GM21717 (cell line): ENCODE measurements around the gene CCNI.
"Not testable (repeated sequence)": the region's sequence is repeated elsewhere in the genome, so short reads cannot be mapped to it uniquely, and the experiment has no call there.

Experiments
- ATAC-seq: cut with Tn5 transposase; IDR thresholded peaks from one replicate; pipeline ENCODE4 v1.9.1; 2021; ENCODE audit warnings: mild to moderate bottlenecking, moderate library complexity; ENCODE audit not compliant: unreplicated experiment

CCNI gene, protein sequence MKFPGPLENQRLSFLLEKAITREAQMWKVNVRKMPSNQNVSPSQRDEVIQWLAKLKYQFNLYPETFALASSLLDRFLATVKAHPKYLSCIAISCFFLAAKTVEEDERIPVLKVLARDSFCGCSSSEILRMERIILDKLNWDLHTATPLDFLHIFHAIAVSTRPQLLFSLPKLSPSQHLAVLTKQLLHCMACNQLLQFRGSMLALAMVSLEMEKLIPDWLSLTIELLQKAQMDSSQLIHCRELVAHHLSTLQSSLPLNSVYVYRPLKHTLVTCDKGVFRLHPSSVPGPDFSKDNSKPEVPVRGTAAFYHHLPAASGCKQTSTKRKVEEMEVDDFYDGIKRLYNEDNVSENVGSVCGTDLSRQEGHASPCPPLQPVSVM

DNA sequence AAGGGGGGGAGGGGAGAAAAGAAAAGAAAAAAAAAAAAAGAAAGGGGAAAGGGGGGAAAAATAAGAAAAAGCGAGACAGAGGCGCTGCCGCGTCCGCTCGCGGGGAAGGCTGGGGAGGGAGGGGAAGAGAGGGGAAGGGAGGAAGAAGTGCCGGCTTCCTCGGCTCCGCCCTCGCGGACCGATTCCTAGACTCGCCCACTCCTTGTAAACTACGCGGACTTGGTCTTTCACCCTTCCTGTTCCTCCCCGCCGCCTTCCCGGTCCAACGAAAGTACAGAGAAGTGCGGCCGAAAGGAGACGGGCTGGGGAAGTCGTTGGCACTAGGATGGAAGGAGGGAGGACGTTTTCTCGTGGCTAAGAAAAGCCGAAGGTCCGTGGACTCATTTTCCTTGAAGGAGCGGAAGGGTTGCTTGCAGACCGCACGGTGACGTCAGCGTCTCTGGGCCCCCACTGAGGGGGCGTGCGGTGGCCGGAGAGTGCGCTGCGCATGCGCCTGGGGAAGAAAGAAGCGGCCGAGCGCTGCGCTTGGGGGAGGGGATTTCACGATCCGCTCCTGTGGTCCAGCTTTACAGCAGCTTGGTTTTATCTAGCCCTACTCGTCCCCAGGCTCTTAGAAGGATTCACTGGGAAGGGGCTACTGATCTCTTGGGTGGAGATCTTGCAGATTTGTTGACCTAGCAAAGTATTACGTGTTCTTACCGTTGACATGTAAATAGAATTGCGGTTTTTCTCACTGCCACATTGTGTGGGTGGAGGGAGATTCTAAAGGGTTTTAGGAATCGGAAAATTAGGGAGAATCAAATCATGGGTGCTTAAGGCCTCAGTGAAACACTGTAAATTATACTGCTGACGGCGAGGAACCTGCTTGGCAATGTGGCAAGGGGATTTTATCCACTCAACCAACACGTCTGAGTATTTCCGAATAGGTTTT, at the start of gene CCNI:
TSS of gene CCNI (minus strand) at position 121 of the 931 bp plus-strand sequence. CDS start 9,627 bp downstream, outside the sequence.
- peak; percentile 59 for ATAC-seq

DNA sequence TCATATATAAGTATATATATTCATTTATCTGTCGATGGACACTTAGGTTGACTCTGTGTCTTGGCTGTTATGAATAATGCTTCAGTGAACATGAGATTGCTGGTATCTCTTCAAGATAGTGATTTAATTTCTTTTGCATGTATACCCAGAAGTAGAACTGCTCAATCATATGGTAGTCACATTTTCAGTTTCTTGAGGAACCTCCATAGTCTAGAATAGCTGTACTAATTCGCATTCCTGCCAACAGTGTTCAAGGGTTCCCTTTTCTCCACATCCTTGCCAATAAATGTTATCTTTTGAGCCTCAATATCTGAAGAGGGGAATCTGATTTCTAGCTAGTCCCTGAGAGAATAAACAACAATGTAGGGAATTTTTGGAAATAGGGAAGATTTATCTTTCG, 48.8 kb upstream of the CCNI start:
- no peak for ATAC-seq

DNA sequence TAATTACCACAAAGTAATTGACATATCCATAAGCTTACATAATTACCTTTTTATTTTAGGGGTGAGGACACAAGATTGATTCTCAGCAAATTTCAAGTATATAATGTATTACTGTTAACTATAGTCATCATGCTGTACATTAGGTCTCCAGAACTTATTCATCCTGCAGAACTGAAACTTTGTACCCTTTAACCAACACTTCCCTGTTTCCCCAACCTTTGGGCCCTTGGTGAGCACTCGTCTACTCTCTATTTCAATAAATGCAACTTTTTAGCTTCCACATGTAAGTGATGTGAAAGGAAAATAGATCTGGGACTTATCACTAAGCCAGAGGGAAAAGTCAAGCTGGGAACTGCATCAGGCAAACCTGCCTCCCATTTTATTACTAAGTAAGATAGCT, 47.6 kb upstream of the CCNI start:
- ATAC-seq = no peak

DNA sequence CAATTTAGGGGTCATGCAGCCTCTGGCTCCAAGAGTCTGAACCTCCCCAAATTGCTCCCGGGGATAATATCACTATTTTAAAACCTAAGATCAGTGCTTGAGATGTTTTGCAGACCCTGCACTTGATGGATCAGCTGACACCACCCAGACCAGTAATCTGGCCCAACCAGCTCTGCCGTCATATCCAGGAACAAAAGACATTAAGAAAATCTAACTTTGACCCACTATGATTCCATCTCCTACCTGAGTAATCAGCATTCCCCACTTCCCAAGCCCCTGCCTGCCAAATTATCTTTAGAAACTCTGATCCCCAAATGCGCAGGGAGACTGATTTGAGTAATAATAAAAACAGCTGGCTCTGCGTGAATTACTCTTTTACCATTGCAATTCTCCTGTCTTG, 46.9 kb upstream of the CCNI start:
- no peak for ATAC-seq

DNA sequence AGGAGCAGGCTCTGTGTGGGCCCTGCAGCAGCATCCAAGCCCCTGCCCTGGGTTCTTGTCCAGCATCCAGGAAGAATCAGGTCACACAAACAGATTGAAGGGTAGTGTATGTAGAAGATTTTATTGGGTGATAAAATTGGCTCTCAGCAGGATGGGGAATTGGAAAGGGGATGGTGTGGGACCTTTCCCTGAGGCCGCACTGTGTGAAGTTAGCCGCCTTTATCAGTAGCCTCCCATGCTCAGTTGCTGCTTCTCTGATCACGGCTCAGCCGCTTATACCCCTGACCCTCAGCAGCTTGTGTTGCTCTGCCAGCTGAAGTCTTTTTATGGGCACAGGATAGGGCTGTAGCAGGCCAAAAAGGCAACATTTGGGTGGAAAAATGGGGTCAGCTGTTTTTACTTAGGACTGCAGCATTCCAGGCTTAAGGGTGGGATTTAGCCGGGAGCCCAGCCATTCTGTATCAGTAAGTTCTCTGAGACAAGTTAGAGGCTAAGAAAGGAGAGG, 46.0 kb upstream of the CCNI start:
- ATAC-seq = no peak

DNA sequence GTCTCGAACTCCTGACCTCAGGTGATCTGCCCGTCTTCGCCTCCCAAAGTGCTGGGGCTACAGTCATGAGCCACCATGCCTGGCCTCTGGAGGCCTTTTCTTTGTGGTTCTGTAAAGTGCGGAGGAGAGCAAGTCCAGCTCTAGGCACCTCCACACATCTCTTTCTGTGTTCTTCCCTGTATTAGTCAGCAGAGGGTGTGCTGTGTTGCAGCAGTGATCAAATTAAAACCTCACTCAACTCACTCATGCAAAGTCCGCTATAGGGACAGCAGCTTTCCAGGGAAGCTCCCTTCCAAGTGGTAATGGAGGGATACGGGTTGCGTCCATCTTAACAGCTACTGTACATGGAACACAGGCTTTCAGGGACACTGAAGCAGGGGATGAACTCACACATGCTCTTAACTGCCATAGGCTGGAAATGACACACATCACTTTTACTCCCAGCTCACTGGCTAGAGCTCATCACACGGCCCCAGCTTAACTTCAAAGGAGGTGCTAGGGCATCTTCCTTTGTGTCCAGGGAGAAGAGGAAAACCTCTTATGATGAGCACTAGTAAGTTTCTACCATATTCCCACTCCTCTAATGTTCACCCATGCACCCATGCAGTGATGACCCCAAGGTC, 45.2 kb upstream of the CCNI start:
- ATAC-seq = no peak

DNA sequence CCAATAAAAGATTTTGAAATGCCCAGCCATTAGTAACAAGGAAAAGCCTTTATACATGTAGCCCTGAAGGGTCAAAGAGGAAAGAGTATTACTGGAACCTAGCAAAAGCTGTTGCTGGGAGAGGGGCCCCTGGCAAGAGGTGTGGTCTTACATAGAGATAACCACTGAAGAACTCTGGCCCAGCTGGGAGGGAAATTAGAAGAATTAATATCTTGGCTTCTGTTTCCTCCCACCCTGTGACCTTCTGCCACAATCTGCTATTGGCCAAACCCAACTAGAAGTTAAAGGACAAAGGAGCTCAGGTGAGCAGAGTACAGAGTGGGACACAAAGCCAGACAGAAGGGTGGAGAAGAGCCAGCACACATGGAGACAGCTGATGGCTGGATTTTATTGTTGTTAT, 41.9 kb upstream of the CCNI start:
- no peak for ATAC-seq

DNA sequence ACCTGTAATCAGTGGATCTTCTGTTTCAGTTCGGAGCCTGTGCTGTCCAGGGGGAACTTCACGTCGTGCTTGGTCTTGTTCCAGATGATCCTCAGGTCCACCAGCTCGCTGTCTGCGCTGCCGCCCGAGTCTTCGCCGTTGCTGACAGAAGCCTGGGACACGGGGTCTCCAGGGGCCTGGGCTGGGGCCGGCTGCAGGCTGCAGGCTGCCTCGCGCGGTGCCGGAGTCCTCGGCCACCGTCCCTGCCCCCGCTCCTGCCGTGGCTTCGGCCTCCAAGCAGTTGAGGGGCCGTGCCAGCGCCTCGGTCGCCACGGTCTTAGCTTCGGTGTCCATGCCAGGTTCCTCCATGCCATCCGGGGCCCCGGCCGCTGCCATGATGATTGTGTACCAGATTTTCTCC, 37.3 kb upstream of the CCNI start:
- no peak for ATAC-seq

DNA sequence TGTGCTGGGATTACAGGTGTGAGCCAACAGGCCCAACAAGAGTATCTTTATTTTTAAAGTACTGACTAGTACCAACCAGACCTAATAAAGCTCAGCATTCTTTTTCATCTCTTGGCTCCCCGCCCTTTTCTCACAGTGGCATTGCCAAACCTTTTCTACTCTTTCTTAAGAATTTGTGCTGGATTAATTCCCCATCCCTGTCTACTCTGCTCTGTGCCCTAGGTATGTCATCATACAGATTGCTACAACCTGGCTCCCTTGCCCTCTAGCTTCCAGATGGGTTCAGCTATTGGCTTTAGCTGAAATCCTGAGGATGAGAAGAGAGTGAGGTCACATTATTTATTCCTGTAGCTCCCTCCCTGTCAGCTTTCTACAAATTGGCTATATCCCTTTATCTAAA, 34.9 kb upstream of the CCNI start:
- ATAC-seq = no peak

DNA sequence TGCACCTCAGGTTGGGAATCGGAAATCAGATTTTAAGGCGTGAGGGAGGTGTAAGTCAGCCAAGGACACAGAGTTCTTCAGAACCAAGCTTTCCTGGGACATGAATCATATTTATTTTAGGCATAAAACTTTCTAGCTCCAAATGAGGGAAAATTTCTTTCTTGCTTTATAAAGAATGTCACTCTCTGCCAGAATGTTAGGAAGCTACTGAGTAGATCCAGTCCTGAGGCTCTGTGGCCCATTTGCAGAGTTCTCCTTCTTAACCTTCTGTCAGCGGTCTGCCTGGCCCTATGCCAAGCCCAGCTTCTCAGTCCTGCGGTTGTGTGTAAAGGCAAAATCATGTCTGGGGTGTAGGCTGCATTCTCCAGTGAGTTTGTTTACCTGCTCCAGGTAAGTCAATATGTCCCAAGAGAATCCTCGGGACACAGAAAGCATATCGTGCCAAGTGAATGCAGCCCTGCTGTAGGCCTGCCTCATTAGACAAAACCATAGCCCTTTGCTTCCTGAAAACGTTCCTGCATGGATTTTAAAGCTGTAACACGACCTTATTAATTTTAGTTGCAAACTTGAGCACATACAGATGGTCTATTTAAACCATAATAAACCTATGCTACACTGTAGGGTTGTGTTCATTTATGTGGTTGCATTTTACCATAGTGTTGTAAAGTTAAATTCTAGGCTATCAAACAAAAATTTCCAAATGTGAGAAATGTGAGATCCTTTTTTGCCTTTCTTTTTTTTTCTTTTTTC, 29.2 kb upstream of the CCNI start:
- no peak for ATAC-seq

DNA sequence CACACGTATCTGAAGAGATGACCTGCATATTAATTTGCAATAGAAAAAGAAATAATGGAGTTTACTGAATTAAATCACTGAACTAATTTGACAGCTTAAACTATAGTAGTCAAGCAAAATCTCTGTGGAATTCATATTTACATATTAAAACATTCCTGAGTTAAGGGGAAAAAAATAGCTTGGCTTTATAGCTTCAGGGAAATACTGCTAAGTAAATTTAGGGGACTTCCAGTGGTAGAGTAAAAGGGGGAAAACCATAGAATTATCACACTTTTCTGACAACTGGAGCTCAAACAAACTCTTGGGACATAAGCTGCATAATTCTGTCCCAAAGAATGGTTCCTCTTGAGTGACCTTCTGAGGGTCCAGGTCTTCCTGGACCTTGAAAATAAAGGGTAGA, 28.6 kb upstream of the CCNI start:
- no peak for ATAC-seq

DNA sequence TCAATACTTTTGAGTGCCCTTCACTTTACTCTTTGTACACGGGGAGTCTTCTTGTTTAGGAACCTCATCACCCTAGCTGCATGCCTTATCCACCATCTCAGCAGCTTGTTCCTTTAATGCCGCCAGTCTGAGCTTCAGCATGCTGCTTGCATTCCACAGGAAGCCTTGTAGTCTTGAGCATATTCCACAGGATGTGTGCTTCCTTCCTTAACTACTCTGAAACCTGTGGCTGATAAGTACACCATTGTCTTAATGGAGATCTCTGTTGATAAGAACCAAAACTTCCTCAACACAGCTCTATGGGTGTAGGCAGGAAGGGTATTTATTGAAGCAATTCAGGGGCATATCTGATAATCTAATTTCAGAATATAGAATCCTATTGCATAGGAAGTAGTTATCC, 24.4 kb upstream of the CCNI start:
- no peak for ATAC-seq

DNA sequence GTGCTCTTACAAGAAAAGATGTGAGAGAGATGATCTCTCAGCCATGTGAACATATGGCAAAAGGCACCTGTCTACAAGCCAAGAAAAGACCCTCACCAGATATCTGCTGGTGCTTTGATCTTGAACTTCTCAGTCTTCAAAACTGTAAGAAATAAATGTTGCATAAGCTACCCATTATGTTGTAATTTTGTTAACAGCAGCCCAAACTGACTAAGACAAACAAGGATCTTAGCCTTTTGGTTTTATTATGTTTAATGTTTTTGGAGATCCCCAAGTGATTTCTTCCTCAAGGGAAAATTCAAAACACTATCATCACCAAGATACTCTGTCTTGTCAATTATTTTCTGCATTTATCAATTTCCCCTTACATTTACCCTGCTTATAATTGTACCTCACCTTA, 21.8 kb upstream of the CCNI start:
- no peak for ATAC-seq

DNA sequence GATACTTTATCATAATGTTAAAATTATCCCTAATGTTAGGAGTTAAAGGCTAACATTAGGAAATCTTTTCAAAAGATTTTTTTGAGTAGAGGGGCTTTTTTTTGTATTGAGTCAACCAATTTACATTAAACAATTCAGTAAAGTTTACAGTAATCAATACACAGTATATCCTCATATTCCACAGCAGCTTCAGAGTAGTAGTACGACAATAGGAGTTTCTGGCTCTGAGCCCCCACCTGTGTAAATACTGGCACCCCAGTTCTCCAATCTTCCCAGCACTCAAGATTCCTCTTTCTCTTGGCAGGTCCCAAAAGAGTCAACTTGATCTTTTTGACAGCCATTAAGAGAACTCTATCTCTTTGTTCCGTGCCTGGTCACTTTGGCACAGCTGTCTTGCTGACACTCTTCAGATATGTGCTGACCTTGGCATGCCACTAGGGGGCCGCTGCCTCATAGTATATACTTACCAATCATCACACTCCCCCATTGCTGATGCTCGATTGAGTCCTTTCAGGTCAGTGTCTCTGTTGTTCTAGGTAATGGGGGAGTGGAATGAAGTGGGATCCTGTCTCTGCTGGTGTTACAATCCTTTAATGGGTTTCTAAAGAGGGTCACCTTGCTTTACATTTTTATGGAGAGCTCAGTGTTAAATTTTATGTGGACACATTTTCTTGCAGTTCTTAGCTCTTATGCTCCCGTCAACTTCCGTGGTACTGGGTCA, 19.5 kb upstream of the CCNI start:
- peak; percentile 99 for ATAC-seq

DNA sequence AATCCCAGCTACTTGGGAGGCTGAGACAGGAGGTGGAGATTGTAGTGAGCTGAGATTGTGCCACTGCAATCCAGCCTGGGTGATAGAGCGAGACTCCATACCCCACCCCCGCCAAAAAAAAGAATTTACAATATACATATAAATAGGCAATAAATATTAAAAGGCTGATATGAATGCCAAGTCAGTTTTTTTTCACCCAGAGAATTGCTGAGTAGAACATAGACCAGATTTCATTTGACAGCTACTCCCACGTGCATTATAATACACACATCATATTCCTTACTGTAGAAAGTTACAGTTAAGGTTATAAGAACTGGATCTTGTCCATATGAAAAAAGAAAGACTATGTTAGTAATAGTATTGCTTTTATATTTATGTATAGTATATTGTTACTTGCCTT, 18.7 kb upstream of the CCNI start:
- no peak for ATAC-seq

DNA sequence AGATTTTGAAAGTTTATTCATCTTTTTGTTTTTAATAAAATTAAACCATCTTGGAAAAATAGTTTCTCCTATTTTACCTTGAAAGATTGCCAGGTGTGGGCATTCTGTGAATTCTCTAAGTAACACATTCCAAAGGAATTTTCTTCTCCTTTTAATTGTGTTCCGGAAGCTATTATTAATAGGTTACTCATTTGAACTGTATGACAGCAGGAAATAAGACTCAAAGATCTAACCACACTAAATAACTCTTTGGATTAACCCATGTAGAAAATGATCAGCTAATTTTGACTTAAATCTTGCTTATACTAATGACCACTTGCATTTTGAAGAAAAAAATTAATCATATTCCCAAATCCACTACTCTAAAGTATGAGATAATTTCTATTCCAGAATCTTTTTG, 17.6 kb upstream of the CCNI start:
- no peak for ATAC-seq

DNA sequence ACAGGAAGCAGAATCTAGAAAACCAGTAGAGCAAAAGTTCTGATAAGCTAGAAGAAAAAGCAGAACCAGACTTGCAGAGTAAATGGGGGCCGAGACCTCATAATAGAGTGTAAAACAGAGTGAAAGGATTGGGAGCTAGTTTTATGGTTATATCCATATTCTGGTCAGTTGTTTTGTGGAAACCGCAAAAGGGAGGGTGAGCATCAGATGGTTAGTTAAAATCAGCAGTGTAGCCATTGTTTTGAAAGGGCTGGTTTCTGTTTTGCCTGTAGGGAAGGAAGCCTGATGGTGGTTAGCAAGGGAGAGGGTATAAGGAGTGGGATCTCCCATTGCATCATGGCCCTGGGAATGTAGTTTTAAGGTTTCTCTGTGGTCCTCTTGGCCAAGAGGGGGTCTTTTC, 17.2 kb upstream of the CCNI start:
- ATAC-seq = no peak

DNA sequence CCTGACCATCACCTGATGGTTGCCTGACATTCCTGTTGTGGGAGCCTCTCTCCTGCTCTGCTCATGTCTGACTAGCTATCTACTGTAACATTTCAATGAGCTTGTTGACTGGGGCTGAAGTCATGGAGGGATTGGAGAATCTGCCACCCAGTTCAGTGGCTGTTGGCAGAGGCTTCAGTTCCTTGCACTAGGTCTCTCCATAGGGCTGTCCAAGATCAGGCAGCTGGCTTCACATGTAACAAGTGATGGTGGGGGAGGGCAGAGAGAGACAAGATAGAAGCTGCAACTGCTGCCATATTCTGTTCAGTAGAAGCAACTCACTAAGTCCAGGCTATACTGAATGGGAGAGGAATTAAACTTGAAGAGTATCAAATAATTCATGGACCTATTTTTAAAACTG, 14.1 kb upstream of the CCNI start:
- ATAC-seq = no peak

DNA sequence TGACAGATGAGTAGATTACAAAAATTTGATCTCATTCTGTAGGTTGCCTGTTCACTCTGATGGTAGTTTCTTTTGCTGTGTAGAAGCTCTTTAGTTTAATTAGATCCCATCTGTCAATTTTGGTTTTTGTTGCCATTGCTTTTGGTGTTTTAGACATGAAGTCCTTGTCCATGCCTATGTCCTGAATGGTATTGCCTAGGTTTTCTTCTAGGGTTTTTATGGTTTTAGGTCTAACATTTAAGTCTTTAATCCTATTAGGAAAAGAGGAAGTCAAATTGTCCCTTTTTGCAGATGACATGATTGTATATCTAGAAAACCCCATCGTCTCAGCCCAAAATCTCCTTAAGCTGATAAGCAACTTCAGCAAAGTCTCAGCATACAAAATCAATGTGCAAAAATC, 11.2 kb upstream of the CCNI start:
- not testable (repeated sequence) for ATAC-seq

DNA sequence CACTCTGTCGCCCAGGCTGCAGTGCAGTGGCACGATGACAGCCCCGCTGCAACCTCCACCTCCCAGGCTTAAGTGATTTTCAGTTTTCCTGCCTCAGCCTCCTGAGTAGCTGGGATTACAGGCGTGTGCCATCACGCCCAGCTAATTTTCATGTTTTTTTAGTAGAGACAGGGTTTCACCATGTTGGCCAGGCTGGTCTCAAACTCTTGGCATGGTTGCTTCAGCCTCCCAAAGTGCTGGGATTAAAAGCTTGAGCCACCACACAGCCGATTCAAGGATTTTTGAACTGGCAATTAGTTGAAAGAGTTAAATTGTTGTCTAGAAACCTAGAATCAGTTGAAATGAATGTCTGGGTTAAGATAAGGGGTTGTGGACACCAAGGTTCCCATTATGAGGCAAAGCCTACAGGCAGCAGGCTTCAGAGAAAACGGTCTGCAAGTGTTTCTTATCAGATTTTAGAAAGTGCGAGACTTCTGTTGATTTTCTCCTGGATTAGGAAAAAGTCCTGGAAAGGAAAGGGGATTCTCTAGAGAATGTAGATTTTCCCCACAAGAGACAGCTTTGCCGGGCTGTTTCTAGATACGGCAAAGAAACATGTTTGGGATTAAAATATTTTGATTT, 8.3 kb upstream of the CCNI start:
- ATAC-seq = no peak
